ENCODE data around the gene CCDC80.

CCDC80 gene

GRCh38 chr3:112654492-112654891 lies 13.5 kb upstream of the CCDC80 start:
- FAIRE-seq = no peak

- no peak for FAIRE-seq
Measured at GRCh38 chr3:112653881-112654300, 12.9 kb upstream of the CCDC80 start.

- no peak for FAIRE-seq
Measured at GRCh38 chr3:112653209-112653871, 12.4 kb upstream of the CCDC80 start.

- FAIRE-seq = no peak
Measured at GRCh38 chr3:112651516-112651915, 10.6 kb upstream of the CCDC80 start.

GRCh38 chr3:112651071-112651470 lies 10.1 kb upstream of the CCDC80 start:
- no peak for FAIRE-seq

- no peak for FAIRE-seq
Measured at GRCh38 chr3:112650482-112650881, 9.5 kb upstream of the CCDC80 start.

GRCh38 chr3:112649478-112649735 lies 8.5 kb upstream of the CCDC80 start:
- no peak for FAIRE-seq

GRCh38 chr3:112647122-112647521 lies 6.2 kb upstream of the CCDC80 start:
- no peak for FAIRE-seq

- no peak for FAIRE-seq
Measured at GRCh38 chr3:112646623-112647022, 5.7 kb upstream of the CCDC80 start.

GRCh38 chr3:112644453-112644852 lies 3.5 kb upstream of the CCDC80 start:
- no peak for FAIRE-seq

- FAIRE-seq = no peak
Measured at GRCh38 chr3:112643621-112644240, 2.8 kb upstream of the CCDC80 start.

GRCh38 chr3:112642912-112643506 lies 2.1 kb upstream of the CCDC80 start:
- FAIRE-seq = no peak

- FAIRE-seq = no peak
Measured at GRCh38 chr3:112640276-112640929, 540 bp downstream of the CCDC80 start.

- FAIRE-seq = no peak
Measured at GRCh38 chr3:112639455-112640225, 1.3 kb downstream of the CCDC80 start.

GRCh38 chr3:112638327-112639020 lies 2.5 kb downstream of the CCDC80 start:
- no peak for FAIRE-seq

GRCh38 chr3:112637700-112638099 lies 3.2 kb downstream of the CCDC80 start:
- no peak for FAIRE-seq

GRCh38 chr3:112635674-112636073 lies 5.3 kb downstream of the CCDC80 start:
- FAIRE-seq = no peak

GRCh38 chr3:112634786-112635541 lies 6.0 kb downstream of the CCDC80 start:
- no peak for FAIRE-seq

- FAIRE-seq = no peak
Measured at GRCh38 chr3:112633757-112634156, 7.2 kb downstream of the CCDC80 start.

GRCh38 chr3:112633191-112633590 lies 7.8 kb downstream of the CCDC80 start:
- no peak for FAIRE-seq

GRCh38 chr3:112632596-112632995 lies 8.3 kb downstream of the CCDC80 start:
- FAIRE-seq = no peak

- no peak for FAIRE-seq
Measured at GRCh38 chr3:112631257-112631656, 9.7 kb downstream of the CCDC80 start.

Measured in A204.1 (cell line).